Peyer's patch (tissue), 4 donors: ENCODE measurements around the gene TLR8.

Experiments
- POLR2A ChIP-seq, 2 donors: fragments of 450-650 bp; IDR thresholded peaks; one replicate each; pipeline ENCODE4 v1.5.1; 2017; ENCODE audit warnings: antibody characterized with exemption in 2 of 2, mild to moderate bottlenecking in 2 of 2, moderate library complexity in 2 of 2
- TF ChIP-seq, protein P1 (sequence below), 6 experiments: fragments of 450-650 bp in 4 of 6; fragments of 200-600 bp in 2 of 6; sonication (generic) in 1 of 6; IDR thresholded peaks; one replicate each; pipeline ENCODE4 v1.5.1; 2017 to 2019; ENCODE audit warnings: antibody characterized with exemption in 6 of 6, mild to moderate bottlenecking in 3 of 6, moderate library complexity in 1 of 6

DNA sequence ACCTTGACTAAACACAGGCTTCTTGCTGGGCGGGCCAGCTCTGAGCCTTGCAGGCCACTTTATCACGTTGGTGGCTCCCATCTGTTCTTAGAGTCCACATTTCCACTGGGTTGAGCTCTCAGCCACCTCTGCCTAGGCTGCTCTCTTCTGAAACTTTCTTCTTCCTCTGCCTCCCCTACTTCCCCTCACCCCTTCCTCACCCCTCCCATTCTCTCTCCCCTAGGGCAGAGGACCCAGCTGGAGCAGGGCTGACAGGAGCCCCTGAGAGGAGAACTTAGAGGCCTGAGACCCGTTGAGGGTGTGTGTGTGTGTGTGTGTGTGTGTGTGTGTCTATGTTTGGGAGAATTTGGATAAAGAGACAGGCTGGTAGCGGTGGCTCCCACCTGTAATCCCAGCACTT lies 48.6 kb downstream of the TLR8 start:
- TF ChIP-seq, protein P1, sequence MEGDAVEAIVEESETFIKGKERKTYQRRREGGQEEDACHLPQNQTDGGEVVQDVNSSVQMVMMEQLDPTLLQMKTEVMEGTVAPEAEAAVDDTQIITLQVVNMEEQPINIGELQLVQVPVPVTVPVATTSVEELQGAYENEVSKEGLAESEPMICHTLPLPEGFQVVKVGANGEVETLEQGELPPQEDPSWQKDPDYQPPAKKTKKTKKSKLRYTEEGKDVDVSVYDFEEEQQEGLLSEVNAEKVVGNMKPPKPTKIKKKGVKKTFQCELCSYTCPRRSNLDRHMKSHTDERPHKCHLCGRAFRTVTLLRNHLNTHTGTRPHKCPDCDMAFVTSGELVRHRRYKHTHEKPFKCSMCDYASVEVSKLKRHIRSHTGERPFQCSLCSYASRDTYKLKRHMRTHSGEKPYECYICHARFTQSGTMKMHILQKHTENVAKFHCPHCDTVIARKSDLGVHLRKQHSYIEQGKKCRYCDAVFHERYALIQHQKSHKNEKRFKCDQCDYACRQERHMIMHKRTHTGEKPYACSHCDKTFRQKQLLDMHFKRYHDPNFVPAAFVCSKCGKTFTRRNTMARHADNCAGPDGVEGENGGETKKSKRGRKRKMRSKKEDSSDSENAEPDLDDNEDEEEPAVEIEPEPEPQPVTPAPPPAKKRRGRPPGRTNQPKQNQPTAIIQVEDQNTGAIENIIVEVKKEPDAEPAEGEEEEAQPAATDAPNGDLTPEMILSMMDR (IDR thresholded peaks at IDR 0.05): no peak
- no peak for TF ChIP-seq POLR2A (IDR thresholded peaks at IDR 0.05)
